EL (cell line): Measurements from ENCODE around the gene VPS35.
"Not testable (repeated sequence)": the region's sequence is repeated elsewhere in the genome, so short reads cannot be mapped to it uniquely, and the experiment has no call there.

ENCODE experiments used
- DNase-seq: peaks from one replicate; pipeline ENCODE4 v3.0.0-alpha.2; 2016

VPS35 gene

GRCh38 chr16:46711106-46712058 is 22.4 kb upstream of the VPS35 start:
- no peak for DNase-seq

GRCh38 chr16:46709469-46710005 is 20.6 kb upstream of the VPS35 start:
- no peak for DNase-seq

DNA sequence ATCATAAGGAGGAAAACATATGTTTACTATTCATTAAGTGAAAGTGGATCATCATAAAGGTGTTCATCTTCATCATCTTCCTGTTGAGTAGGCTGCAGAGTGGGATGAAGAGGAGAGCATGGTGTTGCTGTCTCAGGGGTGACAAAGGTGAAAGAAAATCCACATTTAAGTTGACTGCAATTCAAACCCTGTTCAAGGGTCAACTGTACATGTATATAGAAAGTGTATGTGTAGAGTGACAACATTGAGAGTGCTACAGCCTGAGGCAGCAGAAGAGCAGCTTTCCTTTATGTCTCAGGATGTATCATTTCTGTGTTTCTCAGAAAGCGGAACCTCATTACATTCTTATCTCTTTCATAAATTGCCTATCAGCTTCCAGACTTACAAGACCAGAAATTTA is 17.7 kb upstream of the VPS35 start:
- no peak for DNase-seq

GRCh38 chr16:46702030-46702429 is 13.1 kb upstream of the VPS35 start:
- DNase-seq, result no peak

- no peak for DNase-seq
These were observed 12.6 kb upstream of the VPS35 start for GRCh38 chr16:46701615-46702014.

DNA sequence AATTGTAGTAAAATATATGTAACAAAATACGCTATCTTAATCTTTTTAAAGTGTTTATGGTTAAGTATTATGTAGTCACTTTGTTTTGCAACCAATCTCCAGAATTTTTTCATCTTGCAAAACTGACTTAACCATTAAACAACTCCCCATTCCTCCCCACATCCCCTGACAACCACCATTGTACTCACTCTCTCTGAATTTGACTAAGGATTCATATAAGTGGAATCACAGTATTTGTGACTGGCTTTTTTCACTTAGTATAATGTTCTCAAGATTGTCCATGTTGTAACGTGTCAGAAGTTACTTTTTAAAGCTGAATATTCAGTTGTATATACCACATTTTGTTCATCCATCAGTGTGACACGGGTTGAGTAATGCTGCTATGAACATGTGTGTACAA is 11.1 kb upstream of the VPS35 start:
- DNase-seq, result no peak

DNA sequence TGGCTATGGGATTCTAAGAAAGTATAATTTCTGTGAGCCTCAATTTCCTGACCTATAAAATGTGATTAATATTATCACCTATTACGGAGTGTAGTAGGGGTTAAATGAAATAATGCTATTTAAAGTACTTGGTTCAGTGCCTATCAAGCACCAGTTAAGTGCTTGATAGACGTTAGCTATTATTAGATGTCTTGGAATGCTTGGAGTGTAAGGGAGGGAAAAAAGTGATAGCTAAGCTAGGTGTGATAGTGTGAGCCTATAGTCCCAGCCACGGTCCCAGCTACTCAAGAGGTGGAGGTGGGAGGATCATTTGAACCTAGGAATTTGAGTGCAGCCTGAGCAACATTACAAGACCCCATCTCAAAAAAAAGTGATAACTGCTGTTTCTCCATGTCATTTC is 8.0 kb upstream of the VPS35 start:
- no peak for DNase-seq

DNA sequence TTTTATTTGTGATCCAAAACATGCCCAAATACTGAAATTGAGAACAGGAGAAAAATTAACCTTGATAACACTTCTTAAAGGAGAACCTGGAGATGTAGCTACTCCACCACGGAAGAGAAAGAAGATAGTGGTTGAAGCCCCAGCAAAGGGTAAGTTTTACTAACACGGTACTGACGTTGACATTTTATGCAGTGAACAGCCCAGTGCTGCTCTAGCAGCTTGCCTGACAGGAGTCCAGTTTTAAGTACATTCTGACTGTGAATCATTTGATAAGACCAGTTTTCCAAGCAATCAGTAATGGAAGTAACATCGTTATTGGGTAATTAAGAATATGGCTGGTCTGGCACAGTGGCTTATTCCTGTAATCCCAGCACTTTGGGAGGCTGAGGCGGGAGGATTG is 7.0 kb upstream of the VPS35 start:
- DNase-seq, result no peak

GRCh38 chr16:46693598-46693997 is 4.6 kb upstream of the VPS35 start:
- no peak for DNase-seq

- DNase-seq, result no peak
These were observed 2.7 kb upstream of the VPS35 start for GRCh38 chr16:46691726-46692125.

GRCh38 chr16:46690281-46691178 is 1.6 kb upstream of the VPS35 start:
- DNase-seq, result peak; percentile 23

DNA sequence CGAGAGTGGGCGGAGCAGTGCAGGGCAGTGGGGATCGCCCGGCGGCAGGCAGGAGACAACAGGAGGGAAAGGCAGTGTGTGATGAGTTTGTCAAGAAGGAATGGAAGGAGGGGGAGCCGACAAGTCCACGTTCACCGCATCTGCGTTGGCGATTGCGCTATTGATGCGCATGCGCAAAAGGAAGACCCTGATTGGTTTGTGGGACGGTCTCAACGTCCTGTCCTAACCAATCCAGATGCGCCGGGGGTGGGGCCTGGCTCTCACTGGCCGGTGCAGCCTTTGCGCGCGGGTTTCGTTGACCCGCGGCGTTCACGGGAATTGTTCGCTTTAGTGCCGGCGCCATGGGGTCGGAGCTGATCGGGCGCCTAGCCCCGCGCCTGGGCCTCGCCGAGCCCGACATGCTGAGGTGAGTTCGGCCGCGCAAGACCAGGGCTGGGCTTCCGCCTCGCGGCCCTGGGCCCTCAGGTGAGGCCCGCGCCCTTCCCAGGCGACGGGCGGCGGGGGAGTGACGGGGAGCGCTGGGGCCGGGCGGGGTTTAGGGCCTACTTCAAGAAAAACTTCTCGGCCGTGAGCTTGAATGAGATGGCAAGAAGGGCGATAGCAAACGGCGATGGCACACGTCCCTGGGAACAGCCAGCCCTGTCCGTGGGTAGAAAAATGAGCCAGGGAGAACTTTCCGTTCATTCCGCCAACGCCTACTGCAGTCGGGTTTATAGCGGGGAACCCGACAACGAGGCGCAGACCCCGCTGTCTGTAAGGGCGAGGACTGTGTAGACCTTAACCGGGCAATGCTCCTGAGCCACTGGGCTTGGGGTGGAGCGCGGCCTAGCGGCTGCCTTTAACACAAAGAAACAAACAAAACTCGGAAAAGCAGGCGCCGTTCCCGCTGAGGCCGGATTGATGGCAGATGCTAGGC is 645 bp upstream of the VPS35 start, which contains the start of gene ORC6:
Gene ORC6 (plus strand): TSS at position 295 of the 916 bp plus-strand sequence. CDS start 47 bp downstream, at position 342.
- peak; percentile 97 for DNase-seq

- DNase-seq, result no peak
These were observed 801 bp downstream of the VPS35 start for GRCh38 chr16:46688101-46688653.

DNA sequence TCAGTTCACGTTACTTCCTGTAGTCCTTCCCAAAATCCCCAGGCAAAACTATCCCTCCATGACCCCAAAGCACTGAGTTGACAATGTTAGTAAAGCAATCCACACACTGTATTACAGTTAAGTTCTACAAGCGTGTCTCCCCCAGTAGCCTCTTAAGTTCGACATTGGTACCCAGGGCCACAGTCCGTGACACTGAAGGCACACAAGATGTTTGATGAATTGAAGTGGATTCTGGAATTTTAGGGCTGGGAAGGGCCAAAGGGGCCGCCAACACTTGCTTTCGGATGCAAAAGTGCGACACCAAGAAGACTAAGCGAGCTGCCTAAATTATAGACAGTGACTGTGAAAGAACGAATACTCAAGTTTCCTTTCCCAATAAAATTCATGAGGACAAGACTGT is 1.5 kb downstream of the VPS35 start:
- peak; percentile 3 for DNase-seq

DNA sequence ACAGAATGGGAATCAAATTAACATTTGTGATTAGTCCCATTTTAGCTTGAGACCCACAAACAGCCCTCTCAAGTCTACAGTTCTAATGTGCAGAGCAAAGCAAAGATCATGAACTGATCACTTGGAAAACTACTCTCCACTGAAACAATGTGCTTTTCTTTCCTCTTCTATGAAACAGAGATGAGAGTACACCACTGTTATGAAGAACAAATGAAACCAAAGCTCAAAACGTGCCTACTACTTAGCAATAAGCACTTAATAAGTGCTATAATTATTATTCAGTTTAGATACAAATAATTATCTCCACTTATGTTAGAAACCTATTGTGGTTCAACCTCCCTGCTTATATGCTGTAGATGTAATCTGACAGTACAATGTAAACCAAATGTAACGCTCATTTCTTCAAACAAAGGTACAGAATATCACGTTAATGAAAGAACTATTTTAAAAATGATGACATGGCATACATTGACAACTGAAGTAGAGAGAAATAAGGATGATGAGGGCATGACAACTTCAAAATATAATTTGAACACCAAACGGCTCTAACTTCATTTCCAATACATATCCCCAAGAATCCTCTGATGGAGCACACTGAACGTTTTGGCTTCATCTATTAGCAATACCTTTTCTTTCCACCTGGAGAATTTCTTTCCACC is 2.0 kb downstream of the VPS35 start:
- no peak for DNase-seq

- not testable (repeated sequence) for DNase-seq
These were observed 7.1 kb downstream of the VPS35 start for GRCh38 chr16:46681867-46682266.

DNA sequence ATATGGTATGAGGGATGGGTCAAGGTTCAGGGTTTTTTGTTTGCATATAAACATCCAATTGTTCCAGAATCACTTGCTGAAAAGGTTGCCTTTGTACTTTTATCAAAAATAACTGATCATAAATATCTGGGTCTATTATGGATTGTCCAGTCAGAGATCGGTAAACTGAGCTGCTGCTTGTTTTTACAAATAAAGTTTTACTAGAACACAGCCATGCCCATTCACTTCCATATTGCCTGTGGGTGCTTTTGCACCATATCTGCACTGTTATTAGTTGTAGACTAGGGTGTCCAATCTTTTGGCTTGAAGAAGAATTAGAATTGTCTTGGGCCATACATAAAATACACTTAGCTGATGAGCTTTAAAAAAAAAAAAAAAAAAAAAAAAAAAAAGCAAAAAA is 11.0 kb downstream of the VPS35 start:
- not testable (repeated sequence) for DNase-seq

DNA sequence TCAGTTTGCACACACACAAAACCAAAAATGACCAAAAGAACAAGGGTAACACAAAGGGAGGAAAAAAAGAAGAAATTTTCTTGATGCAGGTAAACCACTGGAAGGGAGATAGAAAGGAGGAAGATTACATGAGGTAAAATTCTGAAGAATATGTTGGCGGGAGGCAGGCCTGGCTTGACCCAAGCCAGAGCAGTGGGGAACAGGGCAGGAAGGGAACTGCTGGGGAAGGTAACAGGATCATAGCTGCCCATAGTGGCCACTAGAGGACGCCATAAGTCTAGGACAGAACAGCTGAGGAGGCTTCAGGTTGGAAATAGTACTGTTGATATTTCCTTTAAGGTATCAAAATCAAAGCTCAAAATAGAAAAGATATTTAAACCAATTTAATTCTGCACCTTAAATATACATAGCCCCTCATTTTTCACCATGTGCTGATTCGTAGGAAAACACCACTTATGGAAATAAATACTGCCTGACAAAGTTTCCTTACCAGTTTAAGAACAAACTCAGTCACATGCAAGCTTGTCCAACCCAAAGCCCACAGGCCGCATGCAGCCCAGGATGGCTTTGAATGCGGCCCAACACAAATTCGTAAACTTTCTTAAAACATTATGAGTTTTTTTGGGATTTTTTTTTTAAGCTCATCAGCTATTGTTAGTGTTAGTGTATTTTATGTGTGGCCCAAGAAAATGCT is 15.5 kb downstream of the VPS35 start:
- DNase-seq, result peak; percentile 63

- DNase-seq, result no peak
These were observed 26.9 kb downstream of the VPS35 start for GRCh38 chr16:46662123-46662522.

DNA sequence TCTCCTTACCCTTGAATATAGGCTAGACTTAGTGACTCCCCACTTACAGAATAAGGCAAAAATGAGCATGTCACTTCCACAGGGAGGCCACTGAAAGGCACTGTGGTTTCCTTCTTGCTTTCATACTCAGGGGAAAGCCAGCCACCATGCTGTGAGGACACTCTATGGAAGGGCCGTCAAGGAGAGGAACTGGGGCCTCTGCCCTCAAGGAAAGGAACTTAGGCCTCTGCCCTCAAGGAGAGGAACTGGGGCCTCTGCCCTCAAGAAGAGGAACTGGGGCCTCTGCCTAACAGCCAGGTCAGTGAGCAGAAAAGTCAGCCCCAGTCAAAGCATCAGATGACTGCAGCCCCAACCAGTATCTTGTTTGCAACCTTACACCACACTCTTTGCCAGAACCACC is 30.1 kb downstream of the VPS35 start:
- DNase-seq, result no peak

GRCh38 chr16:46651305-46651704 is 37.7 kb downstream of the VPS35 start:
- no peak for DNase-seq
